Activated CD8-positive, alpha-beta memory T cell treated with anti-CD3 and anti-CD28 coated beads, Interleukin-2, amount 50 U/mL, for 24 hours (primary cell): ENCODE data around the gene FOXJ1.

Experiments
- DNase-seq: peaks from one replicate; pipeline ENCODE4 v3.0.0-alpha.2; 2020; ENCODE audit errors: extremely low read depth

The FOXJ1 gene

GRCh38 chr17:76140661-76141211 lies 309 bp downstream of the FOXJ1 start:
- no peak for DNase-seq

- no peak for DNase-seq
These were observed 1.0 kb downstream of the FOXJ1 start for GRCh38 chr17:76139801-76140660.

- no peak for DNase-seq
These were observed 1.9 kb downstream of the FOXJ1 start for GRCh38 chr17:76138896-76139752.

- DNase-seq = no peak
These were observed 2.7 kb downstream of the FOXJ1 start for GRCh38 chr17:76138234-76138895.

GRCh38 chr17:76137351-76138233 lies 3.5 kb downstream of the FOXJ1 start:
- DNase-seq = no peak

GRCh38 chr17:76137001-76137350 lies 4.1 kb downstream of the FOXJ1 start:
- DNase-seq = no peak

- no peak for DNase-seq
These were observed 4.6 kb downstream of the FOXJ1 start for GRCh38 chr17:76136276-76137000.

- no peak for DNase-seq
These were observed 5.2 kb downstream of the FOXJ1 start for GRCh38 chr17:76135810-76136188.

GRCh38 chr17:76134911-76135809 lies 5.9 kb downstream of the FOXJ1 start:
- no peak for DNase-seq

GRCh38 chr17:76132574-76133338 lies 8.3 kb downstream of the FOXJ1 start:
- no peak for DNase-seq

GRCh38 chr17:76131692-76132573 lies 9.1 kb downstream of the FOXJ1 start:
- no peak for DNase-seq

- DNase-seq = no peak
These were observed 9.9 kb downstream of the FOXJ1 start for GRCh38 chr17:76131051-76131691.

- no peak for DNase-seq
These were observed 10.6 kb downstream of the FOXJ1 start for GRCh38 chr17:76130473-76130872.

- DNase-seq = no peak
These were observed 15.1 kb downstream of the FOXJ1 start for GRCh38 chr17:76125922-76126321.

GRCh38 chr17:76125391-76125675 lies 15.7 kb downstream of the FOXJ1 start:
- DNase-seq = no peak

GRCh38 chr17:76124582-76125390 lies 16.3 kb downstream of the FOXJ1 start:
- DNase-seq = no peak
